ACC112 (cell line): ENCODE data around the gene TUBA1A.
"Not testable (repeated sequence)": the region's sequence is repeated elsewhere in the genome, so short reads cannot be mapped to it uniquely, and the experiment has no call there.

Source experiments
- H2AFZ ChIP-seq: fragments of 200-600 bp; sonication (generic); one replicate; pipeline ENCODE4 v1.6.0; 2017; ENCODE audit warnings: antibody characterized with exemption, low read length; ENCODE audit not compliant: unreplicated experiment
- H3K27ac ChIP-seq: fragments of 200-600 bp; sonication (generic); 2 replicates; pipeline ENCODE4 v1.5.1; 2014; ENCODE audit warnings: low read depth, mild to moderate bottlenecking, antibody characterized with exemption, low read length, moderate library complexity
- H3K27me3 ChIP-seq: fragments of 200-600 bp; sonication (generic); 2 replicates; pipeline ENCODE4 v1.6.1; 2014; ENCODE audit warnings: mild to moderate bottlenecking, antibody characterized with exemption, low read length, moderate library complexity, mixed read lengths; ENCODE audit not compliant: insufficient read depth
- H3K36me3 ChIP-seq: fragments of 200-600 bp; sonication (generic); 2 replicates; pipeline ENCODE4 v1.6.1; 2016; ENCODE audit warnings: mild to moderate bottlenecking, antibody characterized with exemption, low read length, moderate library complexity, mixed read lengths; ENCODE audit not compliant: insufficient read depth
- H3K4me1 ChIP-seq: fragments of 200-600 bp; sonication (generic); one replicate; pipeline ENCODE4 v1.6.1; 2016; ENCODE audit warnings: low read length, mixed read lengths; ENCODE audit not compliant: insufficient read depth, unreplicated experiment, control insufficient read depth
- H3K4me3 ChIP-seq: fragments of 200-600 bp; sonication (generic); 2 replicates; pipeline ENCODE4 v1.5.1; 2014; ENCODE audit warnings: mild to moderate bottlenecking, low read depth, low read length
- H3K79me2 ChIP-seq: fragments of 200-600 bp; sonication (generic); one replicate; pipeline ENCODE4 v1.6.0; 2016; ENCODE audit warnings: low read length; ENCODE audit not compliant: control insufficient read depth, unreplicated experiment, insufficient read depth

TUBA1A gene

GRCh38 chr12:49223590-49224369 is 34.9 kb upstream of the TUBA1A start:
- H3K27me3 ChIP-seq: no peaks in the 10 kb centered on the region
- no peak overlapping the region for H2AFZ ChIP-seq
- no peaks in the 10 kb centered on the region for H3K79me2 ChIP-seq
- no peak overlapping the region for H3K27ac ChIP-seq
- H3K4me3 ChIP-seq: no peak overlapping the region
- H3K36me3 ChIP-seq: no peaks in the 10 kb centered on the region
- peaks cover 7% of the 10 kb centered on the region for H3K4me1 ChIP-seq

GRCh38 chr12:49223122-49223521 is 34.2 kb upstream of the TUBA1A start:
- Histone ChIP-seq H3K4me3 (no peak overlapping the region), H3K27me3 (no peaks in the 10 kb centered on the region), H3K4me1 (peaks cover 7% of the 10 kb centered on the region), H2AFZ (peak overlapping the region; percentile 82), H3K27ac (peak overlapping the region; percentile 39), H3K36me3 (no peaks in the 10 kb centered on the region), H3K79me2 (no peaks in the 10 kb centered on the region)

GRCh38 chr12:49220972-49221371 is 32.1 kb upstream of the TUBA1A start:
- Histone ChIP-seq H3K27ac (no peak overlapping the region), H3K79me2 (no peaks in the 10 kb centered on the region), H3K27me3 (no peaks in the 10 kb centered on the region), H3K4me1 (peaks cover 7% of the 10 kb centered on the region), H2AFZ (no peak overlapping the region), H3K36me3 (no peaks in the 10 kb centered on the region), H3K4me3 (no peak overlapping the region)

- H3K4me3 ChIP-seq: no peak overlapping the region
- no peaks in the 10 kb centered on the region for H3K27me3 ChIP-seq
- H2AFZ ChIP-seq: no peak overlapping the region
- H3K79me2 ChIP-seq: no peaks in the 10 kb centered on the region
- no peaks in the 10 kb centered on the region for H3K36me3 ChIP-seq
- H3K27ac ChIP-seq: no peak overlapping the region
- peaks cover 16% of the 10 kb centered on the region for H3K4me1 ChIP-seq
These were observed 30.6 kb upstream of the TUBA1A start for GRCh38 chr12:49219417-49220026.

- no peak overlapping the region for H3K27ac ChIP-seq
- no peaks in the 10 kb centered on the region for H3K79me2 ChIP-seq
- H3K4me3 ChIP-seq: no peak overlapping the region
- H2AFZ ChIP-seq: no peak overlapping the region
- no peaks in the 10 kb centered on the region for H3K27me3 ChIP-seq
- H3K36me3 ChIP-seq: no peaks in the 10 kb centered on the region
- H3K4me1 ChIP-seq: peaks cover 17% of the 10 kb centered on the region
These were observed 23.7 kb upstream of the TUBA1A start for GRCh38 chr12:49212572-49212971.

DNA sequence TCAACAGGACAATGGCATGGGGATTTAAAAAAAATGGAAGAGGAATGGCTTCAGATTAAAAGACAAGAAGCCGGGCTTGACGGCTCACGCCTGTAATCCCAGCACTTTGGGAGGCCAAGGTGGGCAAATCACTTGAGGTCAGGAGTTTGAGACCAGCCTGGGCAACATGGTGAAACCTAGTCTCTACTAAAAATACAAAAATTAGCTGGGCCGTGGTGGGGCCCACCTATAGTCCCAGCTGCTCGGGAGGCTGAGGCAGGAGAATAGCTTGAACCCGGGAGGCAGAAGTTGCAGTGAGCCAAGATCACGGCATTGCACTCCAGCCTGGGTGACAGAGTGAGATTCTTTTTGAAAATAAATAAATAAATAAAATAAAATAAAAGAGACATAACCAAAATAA is 21.8 kb upstream of the TUBA1A start:
- H3K4me3 ChIP-seq, H3K27ac ChIP-seq, H3K36me3 ChIP-seq, H2AFZ ChIP-seq, H3K79me2 ChIP-seq, H3K27me3 ChIP-seq: not testable (repeated sequence)
- H3K4me1 ChIP-seq: peaks cover 17% of the 10 kb centered on the region

DNA sequence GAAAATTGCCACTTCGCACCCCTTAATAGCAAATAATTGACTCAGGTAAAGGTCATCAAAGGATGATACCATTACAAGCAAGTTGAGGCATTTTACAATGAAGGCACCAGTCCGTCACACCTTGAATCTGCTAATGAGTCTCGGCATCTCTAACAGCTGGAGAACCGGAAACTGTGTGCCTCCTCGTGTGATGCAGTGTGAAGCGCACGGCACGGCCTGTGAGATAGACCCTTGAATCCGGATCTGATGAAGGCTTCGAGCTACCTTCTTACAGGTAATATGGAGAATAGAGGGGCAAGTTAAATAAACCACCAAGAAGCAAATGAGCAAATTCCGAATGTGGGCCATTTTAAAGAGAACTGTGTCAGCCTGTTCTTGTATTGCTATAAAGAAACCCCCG is 19.8 kb upstream of the TUBA1A start:
- Histone ChIP-seq H2AFZ (no peak overlapping the region), H3K4me1 (peaks cover 4% of the 10 kb centered on the region), H3K27ac (no peak overlapping the region)

DNA sequence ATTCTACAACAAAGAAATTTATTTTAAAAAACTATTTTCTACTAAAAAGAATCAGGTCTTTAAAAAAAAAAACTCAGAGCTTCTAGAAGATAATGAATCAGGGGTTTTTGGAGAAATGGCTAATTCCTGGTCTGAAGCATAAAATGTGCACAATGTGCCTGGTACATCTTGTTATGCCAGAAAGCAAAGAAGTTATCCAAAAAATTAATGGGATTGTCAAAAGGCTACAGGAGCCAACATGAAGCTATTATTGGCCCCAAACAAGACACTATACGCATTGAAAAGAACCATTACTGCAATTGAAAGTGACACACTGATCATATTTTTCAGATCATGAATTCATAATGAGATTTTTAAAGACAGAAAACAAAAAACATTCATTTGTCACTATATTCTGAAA is 19.3 kb upstream of the TUBA1A start:
- Histone ChIP-seq H3K27ac (no peak overlapping the region), H3K36me3 (no peaks in the 10 kb centered on the region), H3K4me3 (no peak overlapping the region), H3K4me1 (no peaks in the 10 kb centered on the region), H3K27me3 (no peaks in the 10 kb centered on the region), H3K79me2 (no peaks in the 10 kb centered on the region), H2AFZ (no peak overlapping the region)

More for the DNA sequence above, 19.8 kb upstream of the TUBA1A start:
- no peaks in the 10 kb centered on the region for H3K36me3 ChIP-seq
- no peak overlapping the region for H3K4me3 ChIP-seq
- no peaks in the 10 kb centered on the region for H3K27me3 ChIP-seq
- no peaks in the 10 kb centered on the region for H3K79me2 ChIP-seq

- H3K27ac ChIP-seq: no peak overlapping the region
- no peaks in the 10 kb centered on the region for H3K36me3 ChIP-seq
- H3K27me3 ChIP-seq: no peaks in the 10 kb centered on the region
- H2AFZ ChIP-seq: no peak overlapping the region
- no peak overlapping the region for H3K4me3 ChIP-seq
- H3K4me1 ChIP-seq: peaks cover 9% of the 10 kb centered on the region
- no peaks in the 10 kb centered on the region for H3K79me2 ChIP-seq
These were observed 17.5 kb upstream of the TUBA1A start for GRCh38 chr12:49206389-49206788.

GRCh38 chr12:49201595-49202295 is 12.9 kb upstream of the TUBA1A start:
- Histone ChIP-seq H2AFZ (peak overlapping the region; percentile 49), H3K27me3 (no peaks in the 10 kb centered on the region), H3K36me3 (no peaks in the 10 kb centered on the region), H3K4me1 (peaks cover 34% of the 10 kb centered on the region), H3K27ac (peak overlapping the region; percentile 97), H3K4me3 (peak overlapping the region; percentile 14), H3K79me2 (no peaks in the 10 kb centered on the region)
